Right ventricle myocardium inferior (tissue), 1 donor: Measurements from ENCODE around the gene C1R. TPM values are rescaled to one million over a fixed set of nuclear protein-coding genes. Genes with fewer than 3 reads are reported as not detected.
"Not testable (repeated sequence)": the region's sequence is repeated elsewhere in the genome, so short reads cannot be mapped to it uniquely, and the experiment has no call there.

Experiments
- ATAC-seq: fragments of 200-7000 bp; cut with Tn5 transposase; one replicate; pipeline ENCODE4 v1.9.1; 2020; ENCODE audit warnings: mild to moderate bottlenecking, moderate library complexity
- DNase-seq: peaks from one replicate; pipeline ENCODE4 v3.0.0; 2021; ENCODE audit errors: missing footprints
- intact Hi-C: fragments of 100-400 bp; cut with DNase I; formaldehyde crosslinking; loops from one replicate; pipeline ENCODE4 v1.11.0; 2022
- total RNA-seq: library from RNA; stranded (reverse); fragmentation: NEBNext Ultra II Directional; extraction: Animal tissue kit (Norgen Biotek cat#: 25700); gene quantifications from one replicate; pipeline ENCODE4 v1.2.1, GENCODE V29; 2021
- donor health status: DM: no; HTN: yes; CAD: no; lungs with severe emphysema.

C1R gene
- total RNA-seq, 1 donor from 2014 or later, result 227 TPM

- intact Hi-C loops, result no loop called here
- DNase-seq (no peak), ATAC-seq (peak; percentile 65)
Observed at GRCh38 chr12:7122811-7123769, 30.8 kb upstream of the C1R start.

- intact Hi-C loops, result no loop called here
- DNase-seq (no peak), ATAC-seq (no peak)
Observed at GRCh38 chr12:7121324-7121723, 29.1 kb upstream of the C1R start.

DNA sequence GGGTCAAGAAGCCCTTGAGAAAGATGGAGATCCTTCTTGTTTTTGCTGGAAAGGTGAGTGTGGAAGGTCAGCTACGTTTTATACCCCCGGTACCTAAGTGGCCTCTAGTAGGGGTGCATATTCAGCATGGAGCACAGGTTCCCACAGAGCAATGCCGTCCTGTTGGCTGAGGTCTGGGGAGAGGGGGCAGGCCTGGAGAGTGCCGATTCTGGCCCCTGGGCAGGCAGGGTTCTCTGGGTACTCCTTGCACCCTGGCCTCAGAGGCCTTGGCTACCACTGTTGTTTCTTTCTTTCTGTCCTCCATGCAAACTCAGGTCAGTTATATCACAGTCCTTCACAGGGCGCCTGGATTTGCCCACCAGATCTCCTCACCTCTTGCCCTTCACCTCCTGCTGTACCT lies 27.9 kb upstream of the C1R start:
- intact Hi-C loops, result no loop called here
- DNase-seq, result no peak
- ATAC-seq, result no peak

GRCh38 chr12:7118881-7119280 lies 26.6 kb upstream of the C1R start:
- intact Hi-C loops, result no loop called here
- ATAC-seq (no peak), DNase-seq (no peak)

- intact Hi-C loops, result no loop called here
- no peak for DNase-seq
- ATAC-seq, result no peak
Observed at GRCh38 chr12:7117670-7118069, 25.4 kb upstream of the C1R start.

GRCh38 chr12:7116916-7117315 lies 24.7 kb upstream of the C1R start:
- intact Hi-C loops, result no loop called here
- DNase-seq, result no peak
- ATAC-seq, result no peak

DNA sequence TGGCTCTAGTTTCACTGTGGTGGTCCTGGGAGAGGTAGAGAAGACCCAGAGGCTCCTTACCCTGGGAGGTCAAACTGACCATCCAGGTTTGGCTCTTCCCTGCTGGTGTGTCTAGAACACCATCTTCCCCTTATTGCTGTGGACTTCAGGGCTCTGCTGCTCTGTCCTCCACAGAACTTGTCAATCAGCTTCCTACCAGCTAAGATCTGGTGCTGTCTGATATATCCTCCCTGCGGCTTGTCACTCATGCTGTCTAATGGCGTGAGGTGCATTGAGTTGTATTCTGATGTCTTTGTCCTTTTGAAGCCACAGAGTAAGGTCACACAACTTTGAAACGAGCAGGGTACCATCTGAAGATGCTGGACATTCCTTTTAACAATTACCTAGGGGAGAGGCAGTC lies 24.0 kb upstream of the C1R start:
- ATAC-seq (no peak), DNase-seq (no peak)
- intact Hi-C loops, result no loop called here

- ATAC-seq, result no peak
- intact Hi-C loops, result loop anchor here (5.0 kb wide), 1 partner anchor 188 kb away; the partner anchor contains the start of gene ATN1
- DNase-seq, result no peak
Observed at GRCh38 chr12:7114851-7115250, 22.6 kb upstream of the C1R start.

GRCh38 chr12:7114008-7114407 lies 21.8 kb upstream of the C1R start:
- ATAC-seq (no peak), DNase-seq (no peak)
- intact Hi-C loops, result loop anchor here (5.0 kb wide), 1 partner anchor 187 kb away; the partner anchor contains the start of gene ATN1

- intact Hi-C loops, result loop anchor here (5.0 kb wide), 1 partner anchor 186 kb away; the partner anchor contains the start of gene ATN1
- ATAC-seq, result no peak
- DNase-seq, result peak; percentile 32
Observed at GRCh38 chr12:7113389-7113871, 21.2 kb upstream of the C1R start.

GRCh38 chr12:7112041-7112440 lies 19.8 kb upstream of the C1R start:
- intact Hi-C loops, result loop anchor here (5.0 kb wide), 1 partner anchor 185 kb away; the partner anchor contains the start of gene ATN1
- ATAC-seq (no peak), DNase-seq (no peak)

- DNase-seq, result no peak
- no peak for ATAC-seq
- intact Hi-C loops, result loop anchor here (5.0 kb wide), 1 partner anchor 183 kb away; the partner anchor contains the start of gene ATN1
Observed at GRCh38 chr12:7110661-7111060, 18.4 kb upstream of the C1R start.

- DNase-seq (no peak), ATAC-seq (no peak)
- intact Hi-C loops, result loop anchor here (2.0 to 10.0 kb wide), 3 partner anchors 49 to 235 kb away; partner anchors contain the start of genes C12orf57, C1S and SPSB2
Observed at GRCh38 chr12:7109572-7109920, 17.3 kb upstream of the C1R start.

DNA sequence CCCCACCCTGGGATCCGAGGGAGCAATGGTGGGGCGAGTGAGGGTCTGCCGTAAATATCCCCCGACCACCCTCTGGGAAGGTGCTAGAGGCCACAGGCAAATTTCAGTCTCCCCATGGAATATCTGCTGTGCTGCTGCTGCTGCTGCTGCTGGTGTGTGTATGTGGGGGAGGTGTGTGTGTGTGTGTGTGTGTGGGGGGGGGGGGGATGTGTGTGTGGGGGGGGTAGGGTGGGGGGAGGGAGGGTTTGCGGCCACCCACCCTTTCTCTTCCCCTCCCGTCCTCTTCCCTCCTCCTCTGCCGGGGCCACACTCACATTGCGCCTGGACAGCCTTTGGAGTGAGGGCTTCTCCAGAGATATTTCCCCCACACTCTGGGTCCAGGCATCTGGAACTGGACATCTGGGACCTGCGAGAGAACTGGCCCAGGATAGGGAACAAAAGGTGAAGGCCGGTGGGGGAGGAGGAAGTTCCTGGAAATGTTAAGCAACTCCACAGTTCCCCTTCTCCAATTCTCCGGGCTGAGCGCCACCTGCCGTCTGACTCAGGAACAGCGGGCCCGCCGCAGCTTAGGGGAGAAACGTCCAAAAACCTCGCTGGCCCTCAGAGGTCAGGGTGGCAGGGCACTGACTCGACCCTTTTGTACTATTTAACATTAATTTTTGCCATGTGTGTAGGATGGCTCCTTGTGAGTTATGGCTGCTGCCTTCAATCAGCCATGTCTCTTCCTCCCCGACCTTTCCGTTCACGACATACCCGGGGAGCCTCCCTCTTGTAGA lies 16.7 kb upstream of the C1R start, which contains the start of gene C1RL:
C1RL (minus strand) TSS at position 419 of the 776 bp plus-strand sequence; CDS start at position 385, 34 bp downstream.
- ATAC-seq, result peak; percentile 89
- intact Hi-C loops, result loop anchor here (2.0 to 10.0 kb wide), 3 partner anchors 48 to 234 kb away; partner anchors contain the start of genes C12orf57, C1S and SPSB2
- DNase-seq, result peak; percentile 96

- DNase-seq (peak; percentile 90), ATAC-seq (peak; percentile 87)
- intact Hi-C loops, result loop anchor here (2.0 to 10.0 kb wide), 3 partner anchors 47 to 233 kb away; partner anchors contain the start of genes C12orf57, C1S and SPSB2
Observed at GRCh38 chr12:7108003-7108795, 16.0 kb upstream of the C1R start.

DNA sequence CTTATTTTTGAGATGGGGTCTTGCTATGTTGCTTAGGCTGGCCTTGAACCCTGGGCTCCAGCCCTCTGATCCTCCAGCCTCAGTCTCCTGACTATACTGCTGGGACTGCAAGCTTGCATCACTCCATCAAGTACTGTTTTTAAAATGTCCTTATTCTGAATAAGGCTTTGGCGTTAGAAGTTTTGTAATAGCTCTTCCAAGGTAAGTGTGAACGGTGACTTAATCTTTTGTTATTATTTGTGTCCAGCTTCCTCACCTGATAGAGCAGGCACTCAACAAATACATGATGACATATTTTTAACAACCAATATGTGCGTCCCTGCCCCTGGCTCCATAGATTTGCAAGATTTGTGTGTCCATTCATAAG lies 15.4 kb upstream of the C1R start:
- intact Hi-C loops, result loop anchor here (2.0 to 10.0 kb wide), 3 partner anchors 47 to 233 kb away; partner anchors contain the start of genes C12orf57, C1S and SPSB2
- DNase-seq, result no peak

GRCh38 chr12:7107181-7107580 lies 14.9 kb upstream of the C1R start:
- intact Hi-C loops, result loop anchor here (10.0 kb wide), 1 partner anchor 232 kb away; the partner anchor contains the start of gene SPSB2
- not testable (repeated sequence) for DNase-seq, ATAC-seq

More for the DNA sequence above, 15.4 kb upstream of the C1R start:
- no peak for ATAC-seq

DNA sequence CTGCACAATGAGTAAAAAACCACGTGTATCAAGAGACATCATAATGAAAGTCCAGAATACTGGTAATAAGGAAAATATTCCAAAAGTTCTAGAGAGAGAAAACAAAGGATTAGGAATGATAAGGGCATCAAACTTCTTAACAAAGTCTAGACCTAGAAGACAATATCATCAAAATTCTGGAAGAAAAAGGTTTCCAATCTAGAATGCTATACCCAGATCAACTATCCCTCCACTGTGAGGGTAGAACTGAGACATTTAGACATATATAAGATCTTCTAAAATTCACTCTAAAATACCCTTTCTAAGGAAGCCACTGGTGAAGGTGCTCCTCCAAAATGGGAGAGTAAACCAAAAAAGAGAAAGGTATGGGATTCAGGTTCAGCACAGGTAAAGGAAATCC lies 13.8 kb upstream of the C1R start:
- ATAC-seq (no peak), DNase-seq (no peak)
- intact Hi-C loops, result loop anchor here (10.0 kb wide), 1 partner anchor 231 kb away; the partner anchor contains the start of gene SPSB2
